HCT116 (cell line): Measurements from ENCODE around the gene EEIG1. TPM values are rescaled to one million over a fixed set of nuclear protein-coding genes. Genes with fewer than 3 reads are reported as not detected.

Source experiments
- ATAC-seq: fragments of 200-7000 bp; cut with Tn5 transposase; 2 replicates; pipeline ENCODE4 v1.9.1; 2020; ENCODE audit warnings: mild to moderate bottlenecking, moderate library complexity
- BruUV-seq: library from RNA; stranded (reverse); fragments of 400-500 nt; replicated peaks from 2 replicates; lab custom pipeline; 2021; lab: Mats Ljungman, UMichigan
- CTCF ChIA-PET: fragments of 300-600 bp; sonication (Branson Sonifier 250); formaldehyde crosslinking; loops from one replicate; lab custom pipeline; 2021; ENCODE audit warnings: antibody characterized with exemption; lab: Charles Lee
- POLR2A ChIA-PET: fragments of 300-600, 350-600 bp; sonication (Branson Sonifier 250); formaldehyde crosslinking; loops from one replicate; lab custom pipeline; 2021; ENCODE audit warnings: antibody characterized with exemption; lab: Charles Lee
- RAD21 ChIA-PET, 2 experiments: fragments of 300-600 bp; sonication (Branson Sonifier 250); formaldehyde crosslinking; loops; one replicate each; lab custom pipeline; 2023; ENCODE audit warnings: low total read pairs in 2 of 2; ENCODE audit not compliant: uncharacterized antibody in 2 of 2, unreplicated experiment in 2 of 2, low non-redundant PET in 1 of 2; lab: Charles Lee
- DNase-seq: peaks from one replicate; pipeline ENCODE4 v3.0.0-alpha.2; 2010; ENCODE audit warnings: low read depth, low spot score
- H2AFZ ChIP-seq: fragments of 200-600 bp; shearing (Covaris generic), sonication (generic); 2 replicates; pipeline ENCODE4 v1.6.1; 2017; ENCODE audit warnings: low read depth, mixed run types, mixed read lengths, antibody characterized with exemption, low read length; ENCODE audit not compliant: poor library complexity, severe bottlenecking
- H3K27ac ChIP-seq: 2 replicates; pipeline ENCODE4 v1.5.1; 2012; ENCODE audit warnings: low read depth, low read length
- H3K27me3 ChIP-seq: fragments of 200-600 bp; sonication (generic); 2 replicates; pipeline ENCODE4 v1.6.1; 2016; ENCODE audit warnings: mixed run types, low read length, mixed read lengths; ENCODE audit not compliant: insufficient read depth
- H3K36me3 ChIP-seq, 2 experiments: fragments of 200-500 bp in 1 of 2; fragments of 200-600 bp in 1 of 2; sonication (Bioruptor generic) in 1 of 2; sonication (generic) in 1 of 2; 2 replicates each; pipeline versions ENCODE4 v1.5.1 to v1.6.1; 2014 to 2016; ENCODE audit warnings: low read length in 2 of 2, inconsistent platforms in 1 of 2, mixed read lengths in 1 of 2, mixed run types in 1 of 2; ENCODE audit not compliant: insufficient read depth in 2 of 2, control insufficient read depth in 1 of 2
- H3K4me1 ChIP-seq, 2 experiments: fragments of 200-600 bp in 1 of 2; sonication (generic) in 1 of 2; 2 replicates each; pipeline versions ENCODE4 v1.5.1 to v1.6.1; 2012 to 2017; ENCODE audit warnings: low read length in 2 of 2, inconsistent platforms in 1 of 2, mild to moderate bottlenecking in 1 of 2, mixed read lengths in 1 of 2, mixed run types in 1 of 2, moderate library complexity in 1 of 2; ENCODE audit not compliant: insufficient read depth in 2 of 2, control insufficient read depth in 1 of 2
- H3K4me2 ChIP-seq: fragments of 200-600 bp; sonication (generic); 2 replicates; pipeline ENCODE4 v1.6.1; 2017; ENCODE audit warnings: mixed run types, low read length, mixed read lengths
- H3K4me3 ChIP-seq, 2 experiments: fragments of 200-600 bp in 1 of 2; sonication (generic) in 1 of 2; replicated peaks in 1 of 2; 2 replicates each; pipeline ENCODE4 v1.5.1; 2011 to 2016; ENCODE audit warnings: low read length in 2 of 2, control low read depth in 1 of 2, low read depth in 1 of 2, mild to moderate bottlenecking in 1 of 2, mixed read lengths in 1 of 2, mixed run types in 1 of 2
- H3K79me2 ChIP-seq: fragments of 200-600 bp; sonication (generic); 2 replicates; pipeline ENCODE4 v1.6.1; 2017; ENCODE audit warnings: mild to moderate bottlenecking, mixed run types, low read length, moderate library complexity, mixed read lengths; ENCODE audit not compliant: insufficient read depth
- H3K9ac ChIP-seq: fragments of 200-600 bp; sonication (generic); 2 replicates; pipeline ENCODE4 v1.6.1; 2016; ENCODE audit warnings: low read length, mixed read lengths
- H3K9me2 ChIP-seq: fragments of 200-600 bp; sonication (generic), shearing (Covaris generic); 2 replicates; pipeline ENCODE4 v1.6.1; 2017; ENCODE audit warnings: mixed run types, mild to moderate bottlenecking, moderate library complexity; ENCODE audit not compliant: insufficient read depth
- H3K9me3 ChIP-seq, 2 experiments: fragments of 200-500 bp in 1 of 2; fragments of 200-600 bp in 1 of 2; sonication (Bioruptor generic) in 1 of 2; sonication (generic) in 1 of 2; 2 replicates each; pipeline ENCODE4 v1.6.1; 2014 to 2017; ENCODE audit warnings: low read length in 2 of 2, mixed read lengths in 2 of 2, inconsistent platforms in 1 of 2, low read depth in 1 of 2, mild to moderate bottlenecking in 1 of 2, mixed run types in 1 of 2, moderate library complexity in 1 of 2; ENCODE audit not compliant: control insufficient read depth in 1 of 2, insufficient read depth in 1 of 2
- H4K20me1 ChIP-seq: fragments of 200-600 bp; sonication (generic), shearing (Covaris generic); 2 replicates; pipeline ENCODE4 v1.6.1; 2017; ENCODE audit warnings: mixed run types, mild to moderate bottlenecking, moderate library complexity; ENCODE audit not compliant: insufficient read depth
- CEBPB ChIP-seq: IDR thresholded peaks from 2 replicates; pipeline ENCODE4 v1.6.1; 2012; ENCODE audit warnings: low read depth
- EGR1 ChIP-seq: IDR thresholded peaks from 2 replicates; pipeline ENCODE4 v1.6.1; 2012; ENCODE audit warnings: low read depth
- EZH2 ChIP-seq: fragments of 200-600 bp; sonication (generic); IDR thresholded peaks from 2 replicates; pipeline ENCODE4 v1.6.1; 2017; ENCODE audit warnings: antibody characterized with exemption, mixed run types
- JUND ChIP-seq: IDR thresholded peaks from 2 replicates; pipeline ENCODE4 v1.6.1; 2012
- POLR2AphosphoS5 ChIP-seq: IDR thresholded peaks from 2 replicates; pipeline ENCODE4 v1.6.1; 2011; ENCODE audit warnings: mild to moderate bottlenecking, low read depth, low read length, moderate library complexity
- REST ChIP-seq: IDR thresholded peaks from 2 replicates; pipeline ENCODE4 v1.6.1; 2012; ENCODE audit warnings: low read depth
- SIN3A ChIP-seq: IDR thresholded peaks from 2 replicates; pipeline ENCODE4 v1.6.1; 2012; ENCODE audit warnings: low read depth
- SRF ChIP-seq: IDR thresholded peaks from 2 replicates; pipeline ENCODE4 v1.6.1; 2012; ENCODE audit warnings: low read depth
- intact Hi-C: fragments of 100-400 bp; cut with micrococcal nuclease; formaldehyde crosslinking; loops from 2 replicates; pipeline ENCODE4 v1.10.0; 2022
- total RNA-seq: library from RNA; stranded (reverse); gene quantifications from one replicate; pipeline ENCODE4 v1.2.1, GENCODE V29; 2021; ENCODE audit not compliant: unreplicated experiment
- TF ChIP-seq, protein P1 (sequence below): IDR thresholded peaks from 2 replicates; pipeline ENCODE4 v1.6.1; 2011; ENCODE audit warnings: mild to moderate bottlenecking, low read length, moderate library complexity; ENCODE audit not compliant: insufficient replicate concordance; ENCODE audit errors: extremely low read depth

EEIG1 gene
- total RNA-seq, 1 experiment from 2014 or later = 44.2 TPM

- TF ChIP-seq EZH2 (no peak), SIN3A (no peak), REST (no peak), POLR2AphosphoS5 (no peak), JUND (no peak)
- TF ChIP-seq, all 23 proteins: peak for 0
These were observed 8.4 kb downstream of the EEIG1 start (continued) for GRCh38 chr9:127972236-127972871.

DNA sequence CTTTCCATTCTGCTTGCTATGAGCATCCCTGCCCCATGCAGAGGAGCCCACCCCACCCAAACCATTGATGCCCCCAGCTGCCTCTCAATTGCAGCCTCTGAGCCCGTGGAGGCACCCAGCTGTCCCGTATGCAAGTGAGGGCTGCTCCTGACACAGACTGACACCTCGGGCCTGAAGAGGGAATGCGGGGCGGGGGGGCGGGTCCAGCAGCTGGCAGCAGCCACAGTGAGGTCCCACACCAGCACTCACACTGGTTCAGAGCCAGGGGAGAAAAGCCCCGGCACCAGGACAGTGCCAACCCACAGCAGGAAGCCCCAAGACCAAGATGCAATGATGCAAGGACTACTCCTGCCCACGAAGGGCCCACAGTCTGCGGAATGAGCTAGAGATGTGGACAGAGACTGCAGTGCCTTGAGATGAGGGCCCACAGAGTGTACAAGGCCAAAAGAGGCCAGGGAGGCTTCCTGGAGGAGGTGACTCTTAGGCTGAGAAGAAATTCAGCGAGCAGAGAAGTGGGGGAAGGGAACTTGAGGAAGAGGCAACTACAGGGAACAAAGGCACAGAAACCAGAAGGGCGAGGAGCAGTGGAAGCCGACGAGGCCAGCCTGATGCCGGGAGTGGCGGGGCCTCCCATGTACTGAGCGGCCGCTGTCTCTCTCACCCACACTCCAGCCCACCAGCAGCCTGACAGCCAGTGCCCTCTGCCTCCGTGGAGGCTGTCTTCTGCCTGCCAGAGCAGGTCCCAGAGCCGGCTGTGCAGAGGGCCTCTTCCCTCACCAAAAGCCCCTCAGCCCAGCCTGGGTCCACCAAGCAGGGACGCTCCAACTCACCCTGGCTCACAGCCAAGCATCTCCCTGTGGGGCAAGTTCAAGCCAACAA, 9.2 kb downstream of the EEIG1 start:
- Histone ChIP-seq H3K36me3 (no peaks in the 10 kb centered on the region), H3K79me2 (peaks cover 96% of the 10 kb centered on the region), H3K9me3 (no peaks in the 10 kb centered on the region), H3K27me3 (no peaks in the 10 kb centered on the region), H3K27ac (peak overlapping the region; percentile 19; the same call in 1 of the 2 replicates), H3K4me2 (peak overlapping the region; percentile 14; the same call in 1 of the 2 replicates), H3K4me1 (peaks cover 58 to 67% of the 10 kb centered on the region in 2 experiments), H3K4me3 (no peak overlapping the region), H3K9me2 (no peaks in the 10 kb centered on the region), H3K9ac (peak overlapping the region; percentile 22; the same call in 1 of the 2 replicates), H4K20me1 (no peaks in the 10 kb centered on the region), H2AFZ (no peak overlapping the region)
- DNase-seq (no peak), ATAC-seq (no peak)
- BruUV-seq = no TSS peak
- intact Hi-C loops = no loop called here
- ChIA-PET RAD21 (no interaction called here), CTCF (interaction anchor here (2.0 kb wide), 1 partner anchor 29 kb away, joined by 4 read pairs; no protein-coding TSS in a partner anchor), POLR2A (no interaction called here)
- TF ChIP-seq REST (no peak), EZH2 (no peak), SRF (no peak), CEBPB (no peak), POLR2AphosphoS5 (no peak), EGR1 (no peak), JUND (no peak)
- TF ChIP-seq, protein P1, sequence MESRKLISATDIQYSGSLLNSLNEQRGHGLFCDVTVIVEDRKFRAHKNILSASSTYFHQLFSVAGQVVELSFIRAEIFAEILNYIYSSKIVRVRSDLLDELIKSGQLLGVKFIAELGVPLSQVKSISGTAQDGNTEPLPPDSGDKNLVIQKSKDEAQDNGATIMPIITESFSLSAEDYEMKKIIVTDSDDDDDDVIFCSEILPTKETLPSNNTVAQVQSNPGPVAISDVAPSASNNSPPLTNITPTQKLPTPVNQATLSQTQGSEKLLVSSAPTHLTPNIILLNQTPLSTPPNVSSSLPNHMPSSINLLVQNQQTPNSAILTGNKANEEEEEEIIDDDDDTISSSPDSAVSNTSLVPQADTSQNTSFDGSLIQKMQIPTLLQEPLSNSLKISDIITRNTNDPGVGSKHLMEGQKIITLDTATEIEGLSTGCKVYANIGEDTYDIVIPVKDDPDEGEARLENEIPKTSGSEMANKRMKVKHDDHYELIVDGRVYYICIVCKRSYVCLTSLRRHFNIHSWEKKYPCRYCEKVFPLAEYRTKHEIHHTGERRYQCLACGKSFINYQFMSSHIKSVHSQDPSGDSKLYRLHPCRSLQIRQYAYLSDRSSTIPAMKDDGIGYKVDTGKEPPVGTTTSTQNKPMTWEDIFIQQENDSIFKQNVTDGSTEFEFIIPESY = no peak
